DOHH2 (cell line): ENCODE results near the gene CMIP.

Source experiments
- H3F3A ChIP-seq: fragments of 200-600 bp; sonication (generic), shearing (Covaris generic); 2 replicates; pipeline ENCODE4 v1.6.0; 2016; ENCODE audit warnings: antibody characterized with exemption, mild to moderate bottlenecking; ENCODE audit not compliant: control insufficient read depth, insufficient read depth
- H3K27ac ChIP-seq: fragments of 200-600 bp; sonication (generic); 2 replicates; pipeline ENCODE4 v1.5.1; 2014; ENCODE audit warnings: low read depth, mild to moderate bottlenecking, low read length, moderate library complexity
- H3K27me3 ChIP-seq: fragments of 200-600 bp; sonication (generic); 2 replicates; pipeline ENCODE4 v1.6.1; 2014; ENCODE audit warnings: mild to moderate bottlenecking, low read length, mixed read lengths; ENCODE audit not compliant: control insufficient read depth
- H3K36me3 ChIP-seq: fragments of 200-600 bp; sonication (generic); 2 replicates; pipeline ENCODE4 v1.6.1; 2014; ENCODE audit warnings: mild to moderate bottlenecking, low read length, moderate library complexity, mixed read lengths; ENCODE audit not compliant: control insufficient read depth
- H3K4me1 ChIP-seq: fragments of 200-600 bp; sonication (generic); 2 replicates; pipeline ENCODE4 v1.6.1; 2014; ENCODE audit warnings: mild to moderate bottlenecking, low read length, mixed read lengths; ENCODE audit not compliant: control insufficient read depth
- H3K4me2 ChIP-seq: fragments of 200-600 bp; sonication (generic); 2 replicates; pipeline ENCODE4 v1.6.0; 2014; ENCODE audit warnings: mild to moderate bottlenecking, low read length, moderate library complexity
- H3K4me3 ChIP-seq: fragments of 200-600 bp; sonication (generic); 2 replicates; pipeline ENCODE4 v1.5.1; 2014; ENCODE audit warnings: mild to moderate bottlenecking, low read length, mixed read lengths
- H3K79me2 ChIP-seq: fragments of 200-600 bp; sonication (generic); 2 replicates; pipeline ENCODE4 v1.6.1; 2014; ENCODE audit warnings: mild to moderate bottlenecking, low read length, mixed read lengths; ENCODE audit not compliant: control insufficient read depth
- H3K9me2 ChIP-seq: fragments of 200-600 bp; sonication (generic); replicated peaks from 2 replicates; pipeline ENCODE4 v1.6.1; 2014; ENCODE audit warnings: mild to moderate bottlenecking, low read length, mixed read lengths; ENCODE audit not compliant: control insufficient read depth
- H3K9me3 ChIP-seq: fragments of 200-600 bp; sonication (generic); 2 replicates; pipeline ENCODE4 v1.6.1; 2014; ENCODE audit warnings: antibody characterized with exemption, low read length, mixed read lengths; ENCODE audit not compliant: control insufficient read depth, insufficient read depth
- H4K20me1 ChIP-seq: fragments of 200-600 bp; sonication (generic); 2 replicates; pipeline ENCODE4 v1.6.0; 2014; ENCODE audit warnings: low read depth, mild to moderate bottlenecking, antibody characterized with exemption, low read length, moderate library complexity; ENCODE audit not compliant: control insufficient read depth, insufficient read depth
- CTCF ChIP-seq: fragments of 200-600 bp; sonication (generic); IDR thresholded peaks from one replicate; pipeline ENCODE4 v1.5.1; 2014; ENCODE audit warnings: antibody characterized with exemption, mild to moderate bottlenecking, low read depth, low read length; ENCODE audit not compliant: poor library complexity, severe bottlenecking
- EZH2phosphoT487 ChIP-seq: fragments of 200-600 bp; sonication (generic); IDR thresholded peaks from 2 replicates; pipeline ENCODE4 v1.6.1; 2017; ENCODE audit warnings: borderline replicate concordance, mild to moderate bottlenecking, antibody characterized with exemption, low read length, moderate library complexity, mixed read lengths

Gene CMIP

GRCh38 chr16:81585785-81586184, 141.2 kb downstream of the CMIP start:
- Histone ChIP-seq H3K4me1 (no peaks in the 10 kb centered on the region), H3K4me2 (no peak overlapping the region), H3K9me2 (no peaks in the 10 kb centered on the region), H3K27me3 (no peaks in the 10 kb centered on the region), H3K27ac (no peak overlapping the region), H4K20me1 (no peaks in the 10 kb centered on the region), H3K36me3 (no peaks in the 10 kb centered on the region), H3K4me3 (no peak overlapping the region), H3K79me2 (no peaks in the 10 kb centered on the region), H3K9me3 (no peaks in the 10 kb centered on the region), H3F3A (no peaks in the 10 kb centered on the region)
- TF ChIP-seq CTCF = no peak

DNA sequence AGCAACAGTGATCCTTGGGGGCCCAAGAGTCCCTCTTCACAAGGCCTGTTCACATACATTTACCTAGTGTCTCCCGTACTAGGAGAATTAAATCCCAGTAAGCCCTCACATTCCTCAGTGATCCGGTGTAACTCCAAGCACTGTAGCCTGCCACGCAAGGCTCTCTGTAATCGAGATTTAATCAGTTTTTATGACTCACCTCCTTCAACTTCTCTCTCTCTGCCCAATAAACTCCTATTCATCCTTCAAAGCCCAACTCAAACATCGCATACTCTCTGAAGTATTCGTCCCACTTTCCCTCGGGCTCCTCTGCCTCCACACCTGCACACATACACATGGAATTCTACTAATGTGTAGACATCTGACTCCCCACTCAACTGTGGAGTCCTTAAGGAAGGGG, 141.8 kb downstream of the CMIP start:
- Histone ChIP-seq H3K4me3 (no peak overlapping the region), H3K27me3 (no peaks in the 10 kb centered on the region), H3K9me3 (no peaks in the 10 kb centered on the region), H3K79me2 (no peaks in the 10 kb centered on the region), H3K9me2 (no peaks in the 10 kb centered on the region), H4K20me1 (no peaks in the 10 kb centered on the region), H3F3A (no peaks in the 10 kb centered on the region), H3K4me2 (no peak overlapping the region), H3K36me3 (no peaks in the 10 kb centered on the region), H3K27ac (no peak overlapping the region), H3K4me1 (no peaks in the 10 kb centered on the region)
- TF ChIP-seq CTCF = no peak
- TF ChIP-seq EZH2phosphoT487 = no peak

DNA sequence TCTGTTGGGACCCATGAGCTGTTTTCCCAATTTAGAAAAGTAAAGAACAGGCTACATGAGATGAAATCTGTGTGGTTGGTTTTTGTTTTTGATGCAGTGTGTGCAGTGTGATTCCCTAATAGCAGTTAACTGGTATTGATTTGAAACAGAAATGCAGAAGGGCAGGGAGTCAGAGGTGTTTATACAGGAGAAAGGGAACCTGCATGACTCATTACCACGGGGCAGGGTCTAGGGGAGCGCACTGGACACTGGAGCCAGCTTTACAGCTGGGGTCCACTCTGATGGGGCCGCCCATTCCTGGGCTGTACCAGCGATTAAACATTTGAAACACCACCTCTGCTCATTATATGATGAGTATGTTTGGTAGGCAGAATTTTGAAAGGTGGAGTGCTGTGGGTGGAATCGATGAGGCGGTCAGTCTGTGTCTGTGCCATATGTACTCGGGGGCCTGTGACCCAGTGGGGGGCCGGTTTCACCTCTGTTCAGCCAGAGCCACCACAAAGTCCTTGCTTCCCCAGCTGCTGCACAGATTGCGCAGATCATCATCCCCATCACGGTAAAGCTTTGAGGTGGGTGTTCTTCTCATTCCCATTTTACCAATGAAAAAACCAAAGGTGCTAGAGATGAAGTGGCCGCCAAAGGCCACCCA, 142.5 kb downstream of the CMIP start:
- Histone ChIP-seq H3K4me1 (no peaks in the 10 kb centered on the region), H3K27ac (no peak overlapping the region), H4K20me1 (no peaks in the 10 kb centered on the region), H3K4me3 (no peak overlapping the region), H3K36me3 (no peaks in the 10 kb centered on the region), H3K79me2 (no peaks in the 10 kb centered on the region), H3K9me2 (no peaks in the 10 kb centered on the region), H3K4me2 (no peak overlapping the region), H3F3A (no peaks in the 10 kb centered on the region), H3K27me3 (no peaks in the 10 kb centered on the region), H3K9me3 (no peaks in the 10 kb centered on the region)
- TF ChIP-seq EZH2phosphoT487 = no peak
- TF ChIP-seq CTCF = no peak
